GM18870 (cell line): ENCODE measurements around the gene ACP7.

ENCODE experiments used
- ATAC-seq: cut with Tn5 transposase; IDR thresholded peaks from one replicate; pipeline ENCODE4 v1.9.1; 2021; ENCODE audit warnings: moderate library complexity; ENCODE audit not compliant: unreplicated experiment

ACP7 gene

DNA sequence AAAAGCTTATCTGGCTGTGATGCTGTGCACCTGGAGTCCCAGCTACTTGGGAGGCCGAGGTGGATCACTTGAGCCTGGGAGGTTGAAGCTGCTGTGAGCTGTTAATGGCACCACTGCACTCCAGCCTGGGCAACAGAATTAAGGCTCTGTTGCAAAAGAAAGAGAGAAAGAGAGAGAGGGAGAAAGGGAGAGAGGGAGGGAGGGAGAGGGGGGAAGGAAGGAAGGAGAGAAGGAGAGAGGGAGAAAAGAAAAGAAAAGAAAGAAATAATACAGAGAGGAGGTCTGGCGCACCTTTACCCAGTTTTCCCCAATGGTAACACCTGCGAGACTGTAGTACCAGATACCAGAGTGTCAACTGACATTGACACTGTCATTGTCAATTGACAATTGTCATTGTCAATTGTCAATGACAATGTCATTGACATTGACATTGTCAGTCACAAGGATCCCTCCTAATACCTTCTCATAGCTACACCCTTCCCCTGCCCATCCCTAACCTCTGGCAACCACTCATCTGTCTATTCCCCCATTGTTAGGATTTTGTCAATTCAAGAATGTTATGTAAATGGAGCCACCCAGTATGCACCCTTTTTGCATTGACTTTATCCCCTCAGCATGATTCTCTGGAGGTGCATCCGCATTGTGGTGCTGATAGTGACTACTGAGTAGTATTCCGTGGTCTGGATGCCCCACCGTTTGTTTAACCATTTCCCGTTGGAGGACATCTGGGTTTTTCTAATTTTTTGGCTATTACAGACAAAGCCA, 62.7 kb downstream of the ACP7 start:
- ATAC-seq = no peak

DNA sequence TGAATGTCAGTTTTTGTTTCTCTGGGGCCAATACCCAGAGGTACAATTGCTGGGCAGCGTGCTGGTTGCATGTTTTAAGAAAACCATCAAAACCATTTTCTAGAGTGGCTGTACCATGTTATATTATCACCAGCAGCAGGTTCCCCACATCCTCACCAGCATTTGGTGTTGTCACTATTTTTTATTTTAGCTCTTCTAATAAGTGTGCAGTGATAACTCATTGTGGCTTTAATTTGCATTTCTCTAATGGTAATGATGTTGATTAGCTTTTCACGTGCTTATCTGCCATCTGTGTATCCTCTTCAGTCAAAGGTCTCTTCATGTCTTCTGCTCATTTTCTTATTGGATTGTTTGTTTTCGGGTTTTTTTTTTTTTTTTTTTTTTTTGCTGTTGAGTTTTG, 63.3 kb downstream of the ACP7 start:
- no peak for ATAC-seq

GRCh38 chr19:39148939-39149529, 64.9 kb downstream of the ACP7 start:
- no peak for ATAC-seq

DNA sequence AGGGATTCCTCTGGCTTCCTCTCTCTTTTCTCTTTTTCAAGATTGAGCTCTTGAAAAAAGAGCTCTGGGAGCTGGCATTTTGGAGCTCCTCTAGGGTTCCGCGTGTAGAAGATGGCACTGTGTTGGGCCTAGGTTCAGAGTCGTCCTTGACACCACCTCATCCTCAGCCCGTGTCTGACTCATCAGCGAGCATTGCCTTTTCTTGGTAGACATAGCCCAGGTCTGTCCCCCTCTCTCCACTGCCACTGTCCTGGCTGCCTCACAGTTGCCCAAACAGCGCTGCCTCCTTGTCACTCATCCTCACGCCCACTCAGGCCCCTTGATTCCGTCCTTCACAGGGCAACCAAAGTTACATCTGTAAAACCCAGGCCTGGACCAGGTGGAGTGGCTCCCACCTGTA, 66.1 kb downstream of the ACP7 start:
- no peak for ATAC-seq

DNA sequence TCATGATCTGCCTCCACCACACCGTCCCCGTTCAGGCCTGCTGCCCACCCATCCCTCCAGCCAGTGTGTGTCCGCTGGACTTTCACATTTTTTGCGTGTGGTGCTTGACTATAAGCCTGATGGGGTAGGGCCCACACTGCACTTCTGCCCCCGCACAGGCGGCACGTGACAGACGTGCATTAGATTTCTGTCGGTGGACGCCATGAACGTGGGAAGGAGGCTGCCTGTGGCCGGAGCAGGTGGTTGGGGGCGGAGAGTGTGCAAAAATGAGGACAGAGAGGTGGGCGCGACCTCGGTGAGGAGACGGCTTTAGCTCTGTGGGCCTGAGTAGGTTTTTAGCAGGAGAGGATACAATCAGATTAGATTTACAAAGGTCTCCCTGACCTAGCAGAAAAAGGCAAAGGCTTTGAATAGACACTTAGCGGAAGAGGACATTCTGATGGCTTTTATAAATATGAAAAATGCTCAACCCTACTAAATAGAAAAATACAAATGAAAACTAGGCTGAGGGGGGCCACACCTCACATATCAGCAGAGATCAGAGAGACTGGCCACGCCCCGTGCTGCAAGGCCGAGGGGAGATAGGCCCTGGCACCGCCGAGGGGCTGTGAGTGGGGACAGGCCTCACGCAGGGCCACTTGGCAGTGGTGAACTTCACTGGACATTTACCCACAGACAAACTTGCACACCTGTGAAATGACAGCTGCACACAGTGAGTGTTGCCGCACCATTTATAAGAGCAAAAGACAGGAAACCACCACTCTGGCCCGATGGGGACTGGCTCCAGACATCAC, 66.8 kb downstream of the ACP7 start:
- no peak for ATAC-seq

GRCh38 chr19:39152066-39152465, 67.9 kb downstream of the ACP7 start:
- no peak for ATAC-seq

DNA sequence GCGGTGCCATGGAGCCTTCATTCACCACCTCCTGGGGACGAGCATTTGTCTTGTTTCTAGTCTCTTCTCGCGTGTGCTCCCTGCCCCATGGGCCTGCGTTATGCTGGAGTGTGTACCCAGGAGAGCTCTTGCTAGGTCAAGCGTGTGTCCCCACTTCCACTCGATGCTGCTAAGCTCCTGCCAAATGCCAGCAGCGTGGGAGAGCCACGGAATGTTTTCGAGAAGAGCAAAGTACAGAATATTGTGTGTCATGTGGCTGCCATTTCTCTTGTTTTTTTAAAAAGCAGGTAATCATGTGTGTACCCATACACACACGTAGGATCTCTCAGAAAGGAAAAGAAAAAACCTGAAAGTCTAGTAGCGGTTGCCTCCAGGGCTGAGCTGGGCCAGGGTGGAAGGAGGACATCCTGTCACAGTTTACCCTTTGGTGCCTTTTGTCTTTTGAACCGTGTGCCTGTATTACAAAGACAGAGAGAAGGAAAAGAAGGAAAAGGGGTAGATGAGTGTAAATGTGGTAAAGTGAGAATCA, 70.0 kb downstream of the ACP7 start:
- ATAC-seq = no peak

DNA sequence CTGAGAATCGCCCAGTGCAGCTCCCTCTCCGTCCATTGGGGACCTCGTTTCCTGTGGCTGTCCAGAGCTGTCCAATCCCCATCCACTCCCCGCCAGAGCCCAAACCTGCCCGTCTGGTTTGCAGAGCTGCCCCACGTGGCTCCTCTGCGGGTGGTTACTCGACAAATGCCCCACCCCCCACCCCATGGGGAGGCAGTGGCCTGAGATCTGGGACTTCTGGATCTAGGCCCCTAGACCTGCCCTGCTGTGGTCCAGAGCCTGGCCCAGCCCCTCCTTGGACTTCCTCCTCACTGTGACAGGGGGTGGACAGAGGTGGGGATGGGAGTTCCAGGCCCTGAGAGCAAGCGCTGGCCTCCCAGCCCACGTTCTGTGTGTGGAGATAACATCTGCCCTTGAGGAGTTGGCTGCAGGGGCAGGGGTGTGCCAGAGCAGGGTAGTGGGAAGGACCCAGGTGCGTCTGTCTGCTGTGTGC, 70.5 kb downstream of the ACP7 start:
- no peak for ATAC-seq

DNA sequence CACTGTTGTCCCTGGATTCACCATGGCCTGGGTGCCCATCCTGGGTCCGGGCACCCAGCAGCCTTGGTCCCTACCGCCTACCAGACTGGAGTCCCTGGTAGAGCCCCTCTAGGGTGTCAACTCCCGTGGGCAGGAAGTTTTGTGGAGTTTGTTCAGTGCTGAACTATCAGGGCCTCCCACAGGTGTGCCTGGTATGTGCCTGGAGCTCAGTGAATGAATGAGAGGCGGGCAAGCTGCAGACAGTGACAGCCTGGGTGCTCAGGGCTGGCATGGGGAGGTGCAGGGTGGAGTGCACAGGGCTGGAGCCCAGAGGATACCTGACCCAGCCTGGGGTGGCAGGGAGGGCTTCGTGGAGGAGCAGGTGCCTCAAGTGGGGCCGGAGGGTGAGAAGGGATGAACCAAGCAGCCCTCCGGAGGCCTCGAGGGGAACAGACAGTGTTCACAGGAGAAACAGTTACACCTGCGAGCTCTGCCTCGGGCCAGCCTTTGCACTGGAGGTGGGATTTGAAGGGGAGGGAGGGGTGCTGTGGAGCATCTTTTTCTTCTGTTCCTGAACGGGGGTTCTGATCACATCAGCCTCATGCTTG, 71.0 kb downstream of the ACP7 start:
- no peak for ATAC-seq

DNA sequence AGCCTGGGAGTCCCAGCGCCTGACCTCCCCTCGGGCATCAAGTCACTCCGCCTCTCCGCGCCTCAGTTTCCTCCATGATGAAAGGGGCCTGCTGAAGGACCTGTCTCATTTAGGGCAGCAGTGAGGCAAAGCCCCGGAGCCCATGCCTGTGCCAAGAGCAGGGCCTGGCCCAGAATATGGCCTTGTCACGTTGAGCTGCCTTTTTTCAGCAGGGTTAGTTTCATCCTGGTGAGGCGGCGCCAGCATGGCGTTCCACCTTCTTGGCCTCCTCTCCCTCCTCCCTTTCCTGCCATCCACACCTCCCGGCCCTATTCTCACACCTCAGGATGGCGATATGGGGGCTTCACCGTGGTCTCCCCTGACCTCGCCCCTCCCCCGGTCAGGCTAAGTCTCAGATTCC, 71.6 kb downstream of the ACP7 start:
- no peak for ATAC-seq

GRCh38 chr19:39156326-39157230, 72.4 kb downstream of the ACP7 start:
- ATAC-seq = no peak

GRCh38 chr19:39157275-39157996, 73.3 kb downstream of the ACP7 start:
- ATAC-seq = no peak

DNA sequence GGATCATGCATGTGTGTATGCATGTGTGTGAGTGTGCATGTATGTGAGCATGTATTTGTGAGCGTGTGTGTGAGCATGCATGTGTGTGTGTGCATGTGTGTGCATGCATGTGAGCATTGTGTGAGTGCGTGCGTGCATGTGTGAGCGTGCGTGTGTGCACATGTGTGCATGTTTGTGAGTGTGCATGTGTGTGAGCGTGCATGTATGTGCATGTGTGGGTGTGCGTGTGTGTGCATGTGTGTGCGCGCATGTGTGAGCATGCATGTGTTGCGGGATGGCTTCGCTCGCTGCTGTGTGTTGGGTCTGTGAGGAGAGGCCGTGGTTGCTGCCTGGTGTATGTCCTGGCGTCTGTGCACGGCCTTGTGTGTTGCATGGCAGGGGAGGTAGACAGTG, 73.8 kb downstream of the ACP7 start:
- ATAC-seq = no peak

DNA sequence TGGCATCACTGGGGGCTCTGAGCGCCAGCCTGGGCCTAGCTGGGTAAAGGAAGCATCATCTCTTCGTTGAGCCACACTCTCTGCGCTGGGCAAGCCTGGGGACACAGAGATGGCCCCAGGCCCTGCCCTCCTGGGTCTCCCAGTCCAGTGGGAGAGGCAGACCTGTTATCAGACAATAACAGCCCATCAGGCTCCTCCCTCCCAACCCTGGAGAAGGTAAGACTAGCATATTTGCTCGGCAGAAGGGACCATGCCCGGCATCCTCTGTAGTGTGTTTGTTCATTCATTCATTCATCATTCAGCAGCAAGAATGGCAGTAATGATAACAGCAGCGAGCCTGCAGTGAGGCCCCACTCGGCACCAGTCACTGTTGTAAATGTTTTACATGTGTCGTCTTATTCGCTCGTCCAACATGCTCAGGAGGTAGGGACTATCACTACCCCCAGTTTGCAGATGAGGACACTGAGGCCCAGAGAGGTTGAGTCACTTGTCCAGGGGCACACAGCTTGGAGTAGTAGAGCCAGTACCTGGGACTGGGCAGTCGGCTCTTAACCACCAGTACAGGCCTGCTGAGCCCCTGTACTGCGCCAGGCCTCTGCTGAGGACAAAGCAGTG, 74.6 kb downstream of the ACP7 start:
- ATAC-seq = no peak

DNA sequence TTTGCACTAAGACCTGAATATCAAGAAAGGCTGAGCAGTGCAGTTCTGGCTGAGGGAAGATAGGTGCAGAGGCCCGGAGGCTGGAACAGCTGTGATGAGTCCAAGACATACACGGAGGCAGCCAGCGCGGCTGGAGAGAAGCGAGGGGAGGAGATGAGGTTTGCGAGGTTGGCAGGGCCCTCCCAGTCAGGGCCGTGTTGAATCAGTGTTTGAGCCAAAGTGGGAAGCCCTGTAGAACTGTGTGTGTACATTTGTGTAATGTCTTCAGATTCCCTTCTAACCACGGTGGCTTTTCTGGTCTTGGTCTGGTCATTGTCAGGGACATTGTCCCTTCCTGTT, 76.3 kb downstream of the ACP7 start:
- no peak for ATAC-seq
